CD14-positive monocyte (primary cell): ENCODE measurements around the gene TINCR. TPM values are rescaled to one million over a fixed set of nuclear protein-coding genes. Genes with fewer than 3 reads are reported as not detected.

Source experiments
- DNase-seq, 3 donors: peaks; one replicate each; pipeline ENCODE4 v3.0.0-alpha.2; 2011 to 2022
- H2AFZ ChIP-seq: 2 replicates; pipeline ENCODE4 v1.6.0; 2012; ENCODE audit warnings: mild to moderate bottlenecking, low read depth, low read length, inconsistent platforms; ENCODE audit not compliant: insufficient read depth, poor library complexity, severe bottlenecking
- H3K27ac ChIP-seq, 2 donors: 1 replicate in 1 of 2; 2 replicates in 1 of 2; pipeline ENCODE4 v1.5.1; 2012 to 2013; ENCODE audit warnings: low read length in 2 of 2, control low read depth in 1 of 2, inconsistent platforms in 1 of 2, low read depth in 1 of 2, mild to moderate bottlenecking in 1 of 2
- H3K27me3 ChIP-seq, 2 donors: one replicate each; pipeline versions ENCODE4 v1.6.0 to v1.6.1; 2011 to 2013; ENCODE audit warnings: low read length in 2 of 2; ENCODE audit not compliant: control insufficient read depth in 2 of 2, insufficient read depth in 2 of 2
- H3K36me3 ChIP-seq, 2 donors: replicated peaks in 1 of 2; 1 replicate in 1 of 2; 2 replicates in 1 of 2; pipeline versions ENCODE4 v1.5.1 to v1.6.1; 2012 to 2013; ENCODE audit warnings: low read length in 2 of 2, control low read depth in 1 of 2, inconsistent platforms in 1 of 2, mild to moderate bottlenecking in 1 of 2; ENCODE audit not compliant: insufficient read depth in 2 of 2, control insufficient read depth in 1 of 2
- H3K4me1 ChIP-seq, 2 donors: 1 replicate in 1 of 2; 2 replicates in 1 of 2; pipeline versions ENCODE4 v1.5.1 to v1.6.1; 2012 to 2013; ENCODE audit warnings: low read length in 2 of 2, control low read depth in 1 of 2, inconsistent platforms in 1 of 2, mild to moderate bottlenecking in 1 of 2, moderate library complexity in 1 of 2; ENCODE audit not compliant: insufficient read depth in 2 of 2, control insufficient read depth in 1 of 2
- H3K4me2 ChIP-seq: replicated peaks from 2 replicates; pipeline ENCODE3; 2012; ENCODE audit warnings: low read length, moderate library complexity, mild to moderate bottlenecking; ENCODE audit not compliant: poor library complexity, severe bottlenecking; ENCODE audit errors: extremely low read depth
- H3K4me3 ChIP-seq, 3 experiments: fragments of 200-600 bp in 1 of 3; sonication (generic) in 1 of 3; replicated peaks in 1 of 3; 1 replicate in 2 of 3; 2 replicates in 1 of 3; pipeline ENCODE4 v1.5.1; 2011 to 2013; ENCODE audit warnings: low read length in 3 of 3, mild to moderate bottlenecking in 3 of 3, control low read depth in 2 of 3, low read depth in 2 of 3, inconsistent platforms in 1 of 3, moderate library complexity in 1 of 3
- H3K79me2 ChIP-seq: 2 replicates; pipeline ENCODE4 v1.6.0; 2012; ENCODE audit warnings: mild to moderate bottlenecking, control low read depth, inconsistent platforms, low read length, moderate library complexity; ENCODE audit not compliant: insufficient read depth
- H3K9ac ChIP-seq: 2 replicates; pipeline ENCODE4 v1.6.0; 2017; ENCODE audit warnings: low read length, mild to moderate bottlenecking; ENCODE audit not compliant: insufficient read depth, poor library complexity, severe bottlenecking
- H3K9me3 ChIP-seq, 2 donors: replicated peaks in 1 of 2; 1 replicate in 1 of 2; 2 replicates in 1 of 2; pipeline versions ENCODE4 v1.5.1 to v1.6.1; 2012 to 2013; ENCODE audit warnings: low read length in 2 of 2, control low read depth in 1 of 2; ENCODE audit not compliant: control insufficient read depth in 1 of 2, insufficient read depth in 1 of 2
- H4K20me1 ChIP-seq: 2 replicates; pipeline ENCODE4 v1.6.0; 2012; ENCODE audit warnings: mild to moderate bottlenecking, low read length, control low read depth, moderate library complexity; ENCODE audit not compliant: insufficient read depth
- H3K27ac Mint-ChIP-seq, 7 donors: one replicate each; pipeline ENCODE4 v1.8.0; 2020; ENCODE audit warnings: mild to moderate bottlenecking in 7 of 7, mixed read lengths in 7 of 7, moderate library complexity in 6 of 7, inconsistent platforms in 2 of 7
- H3K27me3 Mint-ChIP-seq, 3 donors: one replicate each; pipeline ENCODE4 v1.8.0; 2021 to 2022; ENCODE audit warnings: low read depth in 3 of 3, mild to moderate bottlenecking in 3 of 3, mixed read lengths in 3 of 3, moderate library complexity in 3 of 3, inconsistent platforms in 1 of 3
- H3K36me3 Mint-ChIP-seq, 2 donors: one replicate each; pipeline ENCODE4 v1.8.0; 2020; ENCODE audit warnings: mixed read lengths in 2 of 2, inconsistent platforms in 1 of 2, mild to moderate bottlenecking in 1 of 2
- H3K4me1 Mint-ChIP-seq: one replicate; pipeline ENCODE4 v1.8.0; 2020; ENCODE audit warnings: mild to moderate bottlenecking, mixed read lengths
- H3K4me3 Mint-ChIP-seq, 2 donors: one replicate each; pipeline ENCODE4 v1.8.0; 2020; ENCODE audit warnings: mild to moderate bottlenecking in 2 of 2, mixed read lengths in 2 of 2, moderate library complexity in 1 of 2
- H3K9me3 Mint-ChIP-seq, 7 donors: one replicate each; pipeline ENCODE4 v1.8.0; 2020 to 2022; ENCODE audit warnings: mixed read lengths in 7 of 7, mild to moderate bottlenecking in 6 of 7, moderate library complexity in 6 of 7, inconsistent platforms in 2 of 7
- CTCF ChIP-seq: fragments of 200-600 bp; IDR thresholded peaks from one replicate; pipeline ENCODE4 v1.8.0; 2022; ENCODE audit warnings: antibody characterized with exemption, mild to moderate bottlenecking
- WGBS: methylation state at CpG from one replicate; pipeline ENCODE4 v1.1.5; 2013; ENCODE audit warnings: missing lambda C conversion rate; ENCODE audit not compliant: insufficient coverage; 5-methylcytosine and 5-hydroxymethylcytosine counted together
- intact Hi-C, 2 donors: fragments of 100-400 bp; cut with micrococcal nuclease; formaldehyde crosslinking; loops; one replicate each; pipeline versions ENCODE4 v1.15.0 to v1.15.1; 2023
- polyA plus RNA-seq, 3 donors: library from polyadenylated mRNA; depleted of rRNA in 1 of 3; unstranded in 2 of 3; stranded (reverse) in 1 of 3; fragments of 300-500 nt in 2 of 3; fragments of >200 nt in 1 of 3; fragmentation: Illumina TruSeq in 2 of 3; gene quantifications; 1 replicate in 2 of 3; 2 replicates in 1 of 3; pipeline ENCODE4 v1.2.3, GENCODE V29; 2012 to 2021

Gene TINCR
- polyA plus RNA-seq, 3 donors, result 0.11 TPM; not detected in 2

GRCh38 chr19:5522106-5522505 lies 45.6 kb downstream of the TINCR start:
- intact Hi-C loops, result no loop called here
- no peaks in the 10 kb centered on the region for H3K79me2 ChIP-seq
- no peaks in the 10 kb centered on the region for H3K36me3 ChIP-seq
- H3K27me3 Mint-ChIP-seq, result peaks cover 4 to 10% (median 7%) of the 10 kb centered on the region in 3 donors
- H4K20me1 ChIP-seq, result no peaks in the 10 kb centered on the region
- WGBS, result 28% methylated on average over 3 of the region's 11 CpGs
- no peak for TF ChIP-seq CTCF
- no peaks in the 10 kb centered on the region for H3K36me3 Mint-ChIP-seq
- H3K27ac ChIP-seq, result no peak overlapping the region
- H3K4me3 ChIP-seq, result no peak overlapping the region
- no peak overlapping the region for H3K9ac ChIP-seq
- no peak overlapping the region for H3K4me3 Mint-ChIP-seq
- H3K4me1 ChIP-seq, result no peaks in the 10 kb centered on the region
- H3K9me3 ChIP-seq, result peaks cover 4 to 11% of the 10 kb centered on the region in 2 donors
- H3K27ac Mint-ChIP-seq, result no peak overlapping the region
- no peaks in the 10 kb centered on the region for H3K4me1 Mint-ChIP-seq
- peaks cover 5 to 21% (median 18%) of the 10 kb centered on the region in 7 donors for H3K9me3 Mint-ChIP-seq
- no peaks in the 10 kb centered on the region for H3K27me3 ChIP-seq
- H3K4me2 ChIP-seq, result no peak overlapping the region
- H2AFZ ChIP-seq, result no peak overlapping the region
- no peak for DNase-seq

GRCh38 chr19:5520501-5520900 lies 47.3 kb downstream of the TINCR start:
- no peak overlapping the region for H3K27ac Mint-ChIP-seq
- Histone ChIP-seq H3K4me2 (no peak overlapping the region), H3K9me3 (peaks cover 20 to 27% of the 10 kb centered on the region in 2 donors), H3K36me3 (no peaks in the 10 kb centered on the region), H3K27ac (no peak overlapping the region), H3K4me3 (no peak overlapping the region), H3K4me1 (no peaks in the 10 kb centered on the region), H2AFZ (no peak overlapping the region), H3K79me2 (no peaks in the 10 kb centered on the region), H3K27me3 (no peaks in the 10 kb centered on the region), H4K20me1 (no peaks in the 10 kb centered on the region), H3K9ac (no peak overlapping the region)
- peaks cover 4 to 10% (median 9%) of the 10 kb centered on the region in 3 donors for H3K27me3 Mint-ChIP-seq
- intact Hi-C loops, result no loop called here
- peaks cover 16 to 36% (median 32%) of the 10 kb centered on the region in 7 donors for H3K9me3 Mint-ChIP-seq
- DNase-seq, result no peak
- H3K4me3 Mint-ChIP-seq, result no peak overlapping the region
- H3K36me3 Mint-ChIP-seq, result no peaks in the 10 kb centered on the region
- no peak for TF ChIP-seq CTCF
- H3K4me1 Mint-ChIP-seq, result peaks cover 2% of the 10 kb centered on the region
- no CpG with 5 or more reads among the region's 4 CpGs for WGBS
